Urothelium cell line (cell line): ENCODE data around the gene EN2.
"Not testable (repeated sequence)": the region's sequence is repeated elsewhere in the genome, so short reads cannot be mapped to it uniquely, and the experiment has no call there.

Experiments used
- DNase-seq: peaks from one replicate; pipeline ENCODE4 v3.0.0; 2011; ENCODE audit warnings: low spot score, mixed read lengths
- FAIRE-seq: peaks from 2 replicates; lab custom pipeline; 2011; peaks lifted over from hg19 to GRCh38; lab: Jason Lieb, UNC

Gene EN2

GRCh38 chr7:155425887-155426286 is 32.0 kb upstream of the EN2 start:
- no peak for FAIRE-seq

GRCh38 chr7:155426543-155427410 is 31.2 kb upstream of the EN2 start:
- FAIRE-seq, result no peak
- no peak for DNase-seq

More at GRCh38 chr7:155425887-155426286, 32.0 kb upstream of the EN2 start:
- DNase-seq, result no peak

GRCh38 chr7:155427411-155428038 is 30.4 kb upstream of the EN2 start:
- FAIRE-seq, result no peak

GRCh38 chr7:155428171-155428834 is 29.6 kb upstream of the EN2 start:
- DNase-seq, result no peak
- FAIRE-seq, result no peak

More at GRCh38 chr7:155427411-155428038, 30.4 kb upstream of the EN2 start:
- no peak for DNase-seq

- FAIRE-seq, result no peak
- DNase-seq, result no peak
Measured at GRCh38 chr7:155429651-155430050, 28.3 kb upstream of the EN2 start.

- FAIRE-seq, result no peak
- DNase-seq, result no peak
Measured at GRCh38 chr7:155430606-155431005, 27.3 kb upstream of the EN2 start.

- no peak for FAIRE-seq
- DNase-seq, result no peak
Measured at GRCh38 chr7:155431231-155431630, 26.7 kb upstream of the EN2 start.

GRCh38 chr7:155431711-155432110 is 26.2 kb upstream of the EN2 start:
- no peak for DNase-seq
- no peak for FAIRE-seq

GRCh38 chr7:155435110-155435509 is 22.8 kb upstream of the EN2 start:
- DNase-seq, result no peak
- no peak for FAIRE-seq

- DNase-seq, result no peak
Measured at GRCh38 chr7:155437836-155438235, 20.1 kb upstream of the EN2 start.

GRCh38 chr7:155438777-155439176 is 19.2 kb upstream of the EN2 start:
- no peak for DNase-seq
- no peak for FAIRE-seq

More at GRCh38 chr7:155437836-155438235, 20.1 kb upstream of the EN2 start:
- no peak for FAIRE-seq

GRCh38 chr7:155439311-155440017 is 18.5 kb upstream of the EN2 start:
- DNase-seq (no peak), FAIRE-seq (no peak)

- FAIRE-seq (no peak), DNase-seq (no peak)
Measured at GRCh38 chr7:155440018-155440410, 17.9 kb upstream of the EN2 start.

- DNase-seq, result no peak
- no peak for FAIRE-seq
Measured at GRCh38 chr7:155441856-155442255, 16.1 kb upstream of the EN2 start.

- FAIRE-seq (no peak), DNase-seq (no peak)
Measured at GRCh38 chr7:155444746-155445145, 13.2 kb upstream of the EN2 start.

GRCh38 chr7:155445606-155446005 is 12.3 kb upstream of the EN2 start:
- FAIRE-seq, DNase-seq: not testable (repeated sequence)

GRCh38 chr7:155447603-155448002 is 10.3 kb upstream of the EN2 start:
- FAIRE-seq, result no peak

GRCh38 chr7:155448632-155449007 is 9.3 kb upstream of the EN2 start:
- no peak for FAIRE-seq
- DNase-seq, result no peak

More at GRCh38 chr7:155447603-155448002, 10.3 kb upstream of the EN2 start:
- no peak for DNase-seq

GRCh38 chr7:155449008-155449868 is 8.7 kb upstream of the EN2 start:
- DNase-seq, result no peak
- no peak for FAIRE-seq
